HG02885 (cell line): Measurements from ENCODE around the gene LPCAT1.
"Not testable (repeated sequence)": the region's sequence is repeated elsewhere in the genome, so short reads cannot be mapped to it uniquely, and the experiment has no call there.

ENCODE experiments used
- ATAC-seq: cut with Tn5 transposase; IDR thresholded peaks from one replicate; pipeline ENCODE4 v1.9.1; 2021; ENCODE audit warnings: mild to moderate bottlenecking; ENCODE audit not compliant: unreplicated experiment, poor library complexity

The LPCAT1 gene

DNA sequence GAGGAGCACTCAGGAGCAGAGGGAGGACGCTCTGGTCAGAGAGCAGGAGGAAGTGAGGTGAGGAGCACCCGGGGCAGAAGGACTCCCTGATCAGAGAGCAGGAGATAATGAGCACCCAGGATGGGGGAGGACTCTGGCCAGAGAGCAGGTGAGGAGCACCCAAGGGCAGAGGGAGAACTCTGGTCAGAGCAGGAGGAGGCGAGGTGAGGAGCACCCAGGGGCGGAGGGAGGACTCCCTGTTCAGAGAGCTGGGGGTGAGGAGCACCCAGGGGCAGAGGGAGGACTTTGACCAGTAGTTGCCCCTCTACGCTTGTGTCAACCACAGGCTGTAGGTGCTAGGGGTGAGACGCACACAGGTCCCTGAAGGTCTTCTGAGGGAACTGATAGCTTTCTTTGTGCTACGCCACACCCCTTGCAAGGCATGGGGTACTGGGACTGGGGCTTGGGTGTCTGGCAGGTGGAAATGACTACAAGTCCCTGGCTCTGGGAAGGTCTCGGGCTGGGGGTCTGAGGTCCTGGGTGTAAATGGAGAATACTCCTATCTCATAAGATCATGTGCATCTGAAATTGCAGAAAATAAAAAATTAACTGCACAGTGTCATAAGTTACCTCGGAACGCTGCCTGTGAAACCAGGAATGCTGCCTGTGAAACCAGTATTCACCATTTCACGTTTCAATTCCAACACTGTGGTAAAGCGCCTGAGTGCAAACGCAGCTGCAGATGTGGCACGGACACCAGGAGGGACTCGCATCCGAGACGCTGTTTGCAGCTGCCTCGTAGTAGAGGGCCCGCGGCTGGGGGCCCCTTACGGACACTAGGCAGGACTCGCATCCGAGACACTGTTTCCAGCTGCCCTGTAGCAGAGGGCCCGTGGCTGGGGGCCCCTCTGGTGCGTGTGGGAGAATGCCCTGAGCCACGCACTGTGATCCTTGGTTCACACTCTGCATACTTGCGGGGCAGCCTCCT lies 51.5 kb downstream of the LPCAT1 start:
- ATAC-seq = no peak

GRCh38 chr5:1471240-1471853 lies 52.4 kb downstream of the LPCAT1 start:
- no peak for ATAC-seq

- ATAC-seq = no peak
Observed at GRCh38 chr5:1470762-1471211, 53.0 kb downstream of the LPCAT1 start.

DNA sequence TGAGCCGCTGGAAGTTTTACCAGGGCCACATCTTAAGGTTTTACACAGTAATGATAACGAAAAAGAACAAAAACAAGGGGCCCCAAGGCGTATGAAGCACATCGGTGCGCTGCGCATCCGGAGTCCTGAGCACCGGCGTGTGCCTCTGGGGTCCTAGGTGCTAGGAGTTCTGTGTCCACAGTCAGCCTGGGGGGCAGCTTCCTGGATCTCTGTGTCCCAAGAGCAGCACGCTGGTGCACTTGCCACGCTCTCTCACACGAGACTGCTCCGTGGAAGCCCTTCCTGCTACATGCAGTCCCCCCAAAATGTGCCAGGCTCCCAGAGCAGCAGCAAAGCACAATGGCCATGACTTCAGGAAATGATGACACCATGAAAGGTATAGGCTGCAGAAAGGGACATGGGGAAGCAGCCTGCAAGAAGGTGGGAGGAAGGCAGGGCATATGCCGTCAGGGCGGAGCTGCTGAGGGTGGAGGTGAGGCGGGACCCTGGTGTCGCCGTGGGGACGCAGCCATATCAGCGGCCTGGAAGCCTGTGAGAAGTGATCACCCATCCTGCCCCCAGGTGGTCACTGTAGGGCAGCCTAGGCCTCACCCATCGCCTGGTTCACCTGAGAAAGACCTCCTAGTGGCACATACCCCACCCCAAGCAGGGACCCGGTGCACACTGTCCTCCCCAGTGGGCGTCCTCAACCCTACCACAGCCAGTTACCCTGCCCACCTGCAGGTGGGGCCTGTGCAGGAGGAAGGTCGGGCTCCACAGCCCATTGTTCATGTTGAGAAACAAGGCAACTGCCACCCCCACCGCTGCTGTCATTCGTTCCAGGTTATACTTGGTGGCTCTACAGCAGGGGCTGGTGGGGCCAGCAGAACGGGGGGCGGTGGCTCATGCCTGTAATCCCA lies 54.9 kb downstream of the LPCAT1 start:
- ATAC-seq = no peak

- no peak for ATAC-seq
Observed at GRCh38 chr5:1468247-1468612, 55.5 kb downstream of the LPCAT1 start.

- ATAC-seq = no peak
Observed at GRCh38 chr5:1467341-1468246, 56.2 kb downstream of the LPCAT1 start.

GRCh38 chr5:1466631-1467265 lies 57.0 kb downstream of the LPCAT1 start:
- no peak for ATAC-seq

DNA sequence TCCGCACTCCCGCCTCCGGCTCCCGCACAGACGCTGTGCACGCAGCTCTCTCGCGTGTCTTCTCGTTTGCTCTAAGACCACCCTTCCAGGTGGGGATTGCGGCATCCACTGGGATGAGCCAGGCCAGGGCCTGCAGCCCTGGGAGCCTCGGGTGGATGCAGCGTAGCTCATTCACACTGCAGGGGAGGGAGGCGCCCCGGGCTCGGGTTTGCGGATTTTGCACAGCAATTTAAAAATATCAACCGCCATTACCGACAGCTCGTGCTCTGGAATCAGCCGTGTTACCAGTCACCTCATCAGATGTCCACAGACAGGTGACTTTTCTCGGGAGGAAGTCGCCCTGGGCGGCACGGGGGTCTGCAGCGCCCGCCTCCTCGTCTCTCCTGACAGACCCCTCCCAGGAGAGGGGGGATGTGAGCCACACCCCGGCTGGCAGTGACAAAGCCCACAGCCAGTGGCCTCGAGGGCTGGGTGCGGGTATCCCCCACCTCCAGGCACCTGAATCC lies 57.7 kb downstream of the LPCAT1 start:
- ATAC-seq = no peak

GRCh38 chr5:1465117-1465516 lies 58.6 kb downstream of the LPCAT1 start:
- no peak for ATAC-seq

DNA sequence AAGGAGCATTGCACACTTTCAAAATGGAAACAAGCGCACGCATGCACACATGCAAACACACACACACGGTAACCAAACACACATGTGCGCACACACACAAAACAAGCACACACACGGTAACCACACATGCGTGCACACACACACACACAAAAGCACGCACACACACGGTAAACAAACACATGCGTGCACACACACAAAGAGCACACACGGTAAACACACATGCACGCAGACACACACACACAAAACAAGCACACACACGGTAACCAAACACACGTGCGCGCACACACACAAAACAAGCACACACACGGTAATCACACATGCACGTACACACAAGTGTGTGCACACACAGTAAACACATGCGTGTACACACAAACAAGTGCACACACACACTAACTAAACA lies 59.2 kb downstream of the LPCAT1 start:
- no peak for ATAC-seq

GRCh38 chr5:1464096-1464446 lies 59.7 kb downstream of the LPCAT1 start:
- ATAC-seq = no peak

DNA sequence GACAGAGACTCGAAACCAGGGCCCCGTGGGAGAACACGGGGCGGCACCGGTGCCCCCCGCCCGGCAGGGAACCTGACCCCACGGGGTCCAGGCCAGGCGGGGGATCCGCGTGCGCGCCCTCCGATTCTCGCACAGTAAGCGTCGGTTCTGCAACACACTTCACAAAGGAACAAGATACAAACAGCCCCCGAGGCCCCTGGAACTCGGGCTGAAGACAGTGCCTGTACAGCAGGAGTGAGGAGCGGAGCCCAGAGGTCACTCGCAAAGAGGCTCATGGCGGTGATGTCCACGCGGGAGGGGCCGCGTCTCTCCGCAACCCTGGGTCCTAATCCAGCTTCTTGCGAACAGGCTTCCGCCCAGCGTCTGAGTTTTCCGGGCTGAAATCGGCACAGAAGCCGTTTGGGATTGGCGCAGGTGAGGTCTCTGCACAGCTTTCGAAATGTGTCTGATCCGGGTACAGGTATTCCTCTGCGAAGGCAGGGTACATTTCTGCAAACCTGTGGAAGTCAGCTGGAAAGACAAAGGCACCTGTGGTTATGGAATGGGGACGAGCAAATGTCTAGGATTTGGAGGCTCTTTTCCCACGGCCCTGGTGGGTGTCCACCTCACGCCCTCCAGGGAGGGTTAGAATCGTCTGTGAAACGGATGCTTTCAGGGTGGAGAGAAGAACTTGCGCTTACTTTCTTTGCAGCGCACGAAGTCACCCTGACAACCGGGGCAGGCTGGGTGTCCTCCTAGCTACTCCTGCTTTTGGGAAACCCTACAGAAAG lies 60.2 kb downstream of the LPCAT1 start:
- ATAC-seq = no peak

DNA sequence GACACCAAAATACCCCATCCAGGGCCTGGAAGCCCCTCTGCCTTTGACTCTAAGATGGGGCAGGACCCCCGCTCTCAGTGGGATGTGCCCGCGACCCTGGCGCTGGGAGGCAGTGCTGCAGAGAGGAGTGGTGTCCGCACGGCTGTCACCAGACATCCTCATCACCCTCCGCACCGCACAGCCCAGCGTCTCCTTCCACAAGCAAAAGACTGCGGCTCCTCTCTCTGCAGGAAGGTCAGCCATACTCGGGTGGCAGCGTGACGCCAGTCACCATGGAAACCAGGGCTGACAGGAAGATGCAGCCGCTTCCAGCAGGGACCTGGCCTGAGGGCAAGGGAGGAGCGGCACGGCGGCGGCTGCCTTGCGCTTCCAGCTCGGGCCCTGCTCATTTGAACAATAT lies 61.4 kb downstream of the LPCAT1 start:
- ATAC-seq = no peak

- no peak for ATAC-seq
Observed at GRCh38 chr5:1461396-1461795, 62.4 kb downstream of the LPCAT1 start.

DNA sequence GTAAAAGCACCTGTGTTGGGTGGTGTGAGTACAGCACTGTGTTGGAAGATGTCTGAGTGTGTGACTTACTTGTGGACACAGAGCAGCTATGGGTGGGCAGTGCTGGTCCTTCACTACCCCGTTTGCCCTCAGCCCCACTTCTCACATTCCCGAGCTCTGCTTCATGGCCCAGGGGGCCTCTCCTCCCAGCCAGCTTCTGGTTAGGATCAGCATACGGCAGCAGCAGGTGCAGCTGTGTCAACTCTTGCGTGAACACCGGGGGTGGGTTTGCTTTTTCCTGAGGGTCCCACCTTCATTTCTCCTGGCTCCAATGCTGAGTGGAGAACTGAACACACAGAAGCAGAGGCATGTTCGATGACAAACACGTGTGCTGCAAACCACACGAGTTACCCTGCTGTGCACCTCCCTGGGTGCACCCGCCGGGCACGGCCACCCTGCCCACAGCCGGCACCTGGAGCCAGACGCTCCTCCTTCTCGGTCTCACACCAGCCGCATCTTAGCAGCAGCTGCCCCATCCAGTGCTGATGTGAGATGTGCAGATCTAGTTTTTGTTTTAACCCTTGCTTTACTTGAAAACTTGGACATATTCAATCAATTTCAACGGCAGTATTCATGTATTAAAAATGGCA lies 63.6 kb downstream of the LPCAT1 start:
- ATAC-seq = no peak

DNA sequence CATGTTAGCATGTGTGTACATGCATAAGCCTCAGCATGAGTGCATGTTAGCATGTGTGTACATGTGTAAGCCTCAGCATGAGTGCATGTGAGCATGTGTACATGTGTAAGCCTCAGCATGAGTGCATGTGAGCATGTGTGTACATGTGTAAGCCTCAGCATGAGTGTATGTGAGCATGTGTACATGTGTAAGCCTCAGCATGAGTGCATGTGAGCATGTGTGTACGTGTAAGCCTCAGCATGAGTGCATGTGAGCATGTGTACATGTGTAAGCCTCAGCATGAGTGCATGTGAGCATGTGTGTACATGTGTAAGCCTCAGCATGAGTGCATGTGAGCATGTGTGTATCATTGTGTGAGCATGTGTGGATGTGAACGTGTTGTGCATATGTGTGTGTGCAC lies 64.3 kb downstream of the LPCAT1 start:
- ATAC-seq = not testable (repeated sequence)

DNA sequence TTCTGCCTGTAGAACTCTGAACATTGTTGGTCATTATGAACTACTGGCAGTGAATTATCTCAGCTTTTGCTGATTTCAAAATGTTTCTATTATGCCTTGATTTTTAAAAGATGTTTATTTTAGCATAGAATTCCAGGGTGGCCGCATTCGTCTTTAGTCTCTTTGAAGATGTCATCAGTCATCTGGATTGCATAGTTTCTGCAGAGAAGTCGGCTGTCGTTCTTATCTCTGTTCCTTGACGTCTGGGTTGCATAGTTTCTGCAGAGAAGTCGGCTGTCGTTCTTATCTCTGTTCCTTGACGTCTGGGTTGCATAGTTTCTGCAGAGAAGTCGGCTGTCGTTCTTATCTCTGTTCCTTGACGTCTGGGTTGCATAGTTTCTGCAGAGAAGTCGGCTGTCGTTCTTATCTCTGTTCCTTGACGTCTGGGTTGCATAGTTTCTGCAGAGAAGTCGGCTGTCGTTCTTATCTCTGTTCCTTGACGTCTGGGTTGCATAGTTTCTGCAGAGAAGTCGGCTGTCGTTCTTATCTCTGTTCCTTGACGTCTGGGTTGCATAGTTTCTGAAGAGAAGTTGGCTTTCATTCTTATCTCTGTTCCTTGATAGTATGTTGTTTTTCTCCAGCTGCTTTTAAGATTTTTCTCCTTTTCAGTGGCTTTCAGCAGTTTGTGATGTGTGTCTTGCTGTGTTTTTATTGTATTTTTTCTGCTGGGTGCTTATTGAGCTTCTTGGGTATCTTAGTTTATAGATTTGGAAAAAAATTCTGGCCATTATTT lies 67.5 kb downstream of the LPCAT1 start:
- not testable (repeated sequence) for ATAC-seq
